CD1c-positive myeloid dendritic cell (primary cell): ENCODE data around the gene PACS1.
"Not testable (repeated sequence)": the region's sequence is repeated elsewhere in the genome, so short reads cannot be mapped to it uniquely, and the experiment has no call there.

Experiments used
- DNase-seq: peaks from one replicate; pipeline ENCODE4 v3.0.0-alpha.2; 2016; ENCODE audit errors: extremely low spot score

Gene PACS1

DNA sequence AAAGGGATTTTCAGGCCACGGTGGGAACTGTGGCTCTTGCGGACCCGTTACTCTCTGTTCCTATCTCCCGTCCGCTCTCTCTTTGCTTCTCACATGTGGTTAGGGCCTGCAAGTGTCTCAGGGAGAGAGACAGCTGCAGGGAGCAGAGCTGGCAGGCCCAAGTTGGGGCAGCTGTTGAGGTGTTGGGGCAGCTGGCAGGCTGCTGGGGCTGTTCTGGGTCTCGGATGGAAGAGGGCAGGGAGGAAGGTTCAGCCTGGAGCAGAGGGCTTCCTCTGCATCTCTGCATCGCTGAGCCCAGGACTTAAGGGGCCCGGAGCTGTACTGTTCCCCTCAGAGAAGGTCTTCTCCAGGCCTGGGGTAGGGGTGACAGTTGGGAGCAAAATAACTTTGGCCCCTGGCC is 205.3 kb downstream of the PACS1 start:
- DNase-seq, result no peak

DNA sequence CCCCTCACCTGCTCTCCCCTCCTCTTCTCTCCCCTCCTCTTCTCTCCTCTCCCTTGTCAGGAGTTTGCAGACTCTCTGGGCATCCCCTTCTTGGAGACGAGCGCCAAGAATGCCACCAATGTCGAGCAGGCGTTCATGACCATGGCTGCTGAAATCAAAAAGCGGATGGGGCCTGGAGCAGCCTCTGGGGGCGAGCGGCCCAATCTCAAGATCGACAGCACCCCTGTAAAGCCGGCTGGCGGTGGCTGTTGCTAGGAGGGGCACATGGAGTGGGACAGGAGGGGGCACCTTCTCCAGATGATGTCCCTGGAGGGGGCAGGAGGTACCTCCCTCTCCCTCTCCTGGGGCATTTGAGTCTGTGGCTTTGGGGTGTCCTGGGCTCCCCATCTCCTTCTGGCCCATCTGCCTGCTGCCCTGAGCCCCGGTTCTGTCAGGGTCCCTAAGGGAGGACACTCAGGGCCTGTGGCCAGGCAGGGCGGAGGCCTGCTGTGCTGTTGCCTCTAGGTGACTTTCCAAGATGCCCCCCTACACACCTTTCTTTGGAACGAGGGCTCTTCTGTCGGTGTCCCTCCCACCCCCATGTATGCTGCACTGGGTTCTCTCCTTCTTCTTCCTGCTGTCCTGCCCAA is 206.0 kb downstream of the PACS1 start:
- DNase-seq, result no peak

DNA sequence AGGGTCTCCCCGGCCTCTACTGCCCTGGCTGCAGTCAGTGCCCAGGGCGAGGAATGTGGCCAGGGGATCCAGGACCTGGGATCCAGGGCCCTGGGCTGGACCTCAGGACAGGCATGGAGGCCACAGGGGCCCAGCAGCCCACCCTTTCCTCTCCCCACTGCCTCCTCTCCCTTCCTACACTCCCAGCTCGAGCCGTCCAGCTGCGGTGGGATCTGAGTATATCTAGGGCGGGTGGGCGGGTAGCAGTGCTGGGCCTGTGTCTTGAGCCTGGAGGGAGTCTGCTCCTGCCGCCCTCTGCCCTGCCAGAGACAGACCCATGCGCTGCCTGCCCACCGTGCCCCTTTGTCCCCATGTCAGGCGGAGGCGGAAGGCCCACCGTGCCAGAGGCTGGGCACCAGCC is 206.5 kb downstream of the PACS1 start:
- DNase-seq, result not testable (repeated sequence)

DNA sequence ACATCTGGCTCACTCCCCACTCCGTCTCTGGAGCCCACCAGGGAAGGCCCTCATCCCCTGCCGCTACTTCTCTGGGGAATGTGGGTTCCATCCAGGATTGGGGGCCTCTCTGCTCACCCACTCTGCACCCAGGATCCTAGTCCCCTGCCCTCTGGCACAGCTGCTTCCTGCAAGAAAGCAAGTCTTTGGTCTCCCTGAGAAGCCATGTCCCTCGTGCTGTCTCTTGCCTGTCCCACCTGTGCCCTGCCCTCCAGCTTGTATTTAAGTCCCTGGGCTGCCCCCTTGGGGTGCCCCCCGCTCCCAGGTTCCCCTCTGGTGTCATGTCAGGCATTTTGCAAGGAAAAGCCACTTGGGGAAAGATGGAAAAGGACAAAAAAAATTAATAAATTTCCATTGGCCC is 207.0 kb downstream of the PACS1 start:
- not testable (repeated sequence) for DNase-seq

DNA sequence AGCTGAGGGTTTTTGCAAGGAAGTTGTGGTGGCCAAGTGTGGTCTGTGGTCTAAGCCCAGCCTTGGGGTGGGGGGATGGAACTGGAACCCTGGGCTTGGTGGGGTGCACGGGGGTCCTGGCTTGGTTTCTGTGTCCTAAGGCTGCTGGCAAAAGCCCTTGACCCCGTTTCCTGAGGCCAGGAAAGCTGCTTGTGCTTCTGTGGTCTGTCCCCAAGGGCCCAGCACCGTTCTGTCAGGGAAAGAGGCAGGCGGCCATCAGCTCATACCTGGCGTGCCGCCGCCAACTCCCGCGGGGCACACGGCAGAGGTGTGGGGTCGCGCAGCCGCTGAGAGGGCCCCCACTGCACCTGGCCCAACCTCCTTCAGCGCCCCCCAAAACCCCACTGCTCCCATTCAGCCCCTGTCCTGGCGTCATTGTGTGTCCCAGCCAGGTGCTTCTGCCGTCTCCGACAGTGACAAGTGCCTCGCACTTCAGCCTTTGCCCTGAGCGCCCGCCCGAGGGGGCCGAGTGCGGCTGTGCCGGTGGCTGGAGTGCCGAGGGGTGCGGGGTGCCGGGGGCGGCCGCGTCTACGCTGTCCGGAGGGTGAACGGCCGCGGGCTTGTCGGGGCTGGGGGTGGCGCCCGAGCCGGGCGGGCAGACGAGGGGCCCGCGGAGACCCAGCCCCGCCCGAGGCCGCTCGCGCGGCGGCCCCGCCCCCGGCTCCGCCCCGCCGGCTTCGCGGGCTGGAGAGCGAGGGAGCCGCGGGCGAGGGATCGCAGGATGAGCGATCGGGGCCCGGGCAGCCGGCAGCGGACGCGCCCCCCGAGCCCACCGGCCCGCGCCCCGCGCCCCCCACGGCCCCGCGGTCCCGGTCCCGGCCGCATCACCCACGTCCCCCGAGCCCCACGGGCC is 207.6 kb downstream of the PACS1 start, which contains the start of gene CNIH2:
Gene CNIH2, plus strand, starts transcription at position 705 of the 892 bp plus-strand sequence. CDS start 282 bp downstream, outside the sequence.
- DNase-seq, result peak; percentile 38

DNA sequence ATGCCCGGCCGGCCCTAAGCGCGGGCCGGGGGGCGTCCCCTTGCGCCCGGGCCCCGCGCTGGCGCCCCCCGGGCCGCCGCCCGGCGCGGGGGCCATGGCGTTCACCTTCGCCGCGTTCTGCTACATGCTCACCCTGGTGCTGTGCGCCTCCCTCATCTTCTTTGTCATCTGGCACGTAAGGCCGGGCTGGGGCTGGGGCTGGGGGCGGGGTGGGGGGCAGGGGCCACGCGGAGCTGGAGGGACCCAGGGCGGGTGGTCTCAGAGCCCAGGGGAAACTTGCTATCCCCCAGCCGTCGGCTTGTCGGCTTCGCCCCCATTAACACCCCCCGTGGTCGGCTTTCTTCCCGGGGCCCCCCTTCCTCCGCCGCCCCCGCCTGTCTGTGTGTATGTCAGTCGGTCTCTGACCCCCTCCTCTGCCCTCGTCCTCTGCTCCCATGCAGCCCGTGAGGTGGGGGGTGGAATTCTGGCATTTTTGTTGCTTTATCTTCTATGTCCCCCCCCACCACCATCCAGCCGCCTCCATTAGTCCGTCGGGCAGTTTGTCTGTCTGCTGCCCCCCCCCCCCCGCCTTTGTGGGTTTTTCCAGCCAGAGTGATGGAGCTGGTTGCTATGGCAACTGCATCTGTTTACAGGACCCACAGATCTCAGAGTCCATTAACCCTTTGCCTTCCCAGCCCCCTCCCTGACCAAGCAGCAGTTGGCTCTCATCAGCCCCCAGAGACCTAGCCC is 208.5 kb downstream of the PACS1 start:
- no peak for DNase-seq

DNA sequence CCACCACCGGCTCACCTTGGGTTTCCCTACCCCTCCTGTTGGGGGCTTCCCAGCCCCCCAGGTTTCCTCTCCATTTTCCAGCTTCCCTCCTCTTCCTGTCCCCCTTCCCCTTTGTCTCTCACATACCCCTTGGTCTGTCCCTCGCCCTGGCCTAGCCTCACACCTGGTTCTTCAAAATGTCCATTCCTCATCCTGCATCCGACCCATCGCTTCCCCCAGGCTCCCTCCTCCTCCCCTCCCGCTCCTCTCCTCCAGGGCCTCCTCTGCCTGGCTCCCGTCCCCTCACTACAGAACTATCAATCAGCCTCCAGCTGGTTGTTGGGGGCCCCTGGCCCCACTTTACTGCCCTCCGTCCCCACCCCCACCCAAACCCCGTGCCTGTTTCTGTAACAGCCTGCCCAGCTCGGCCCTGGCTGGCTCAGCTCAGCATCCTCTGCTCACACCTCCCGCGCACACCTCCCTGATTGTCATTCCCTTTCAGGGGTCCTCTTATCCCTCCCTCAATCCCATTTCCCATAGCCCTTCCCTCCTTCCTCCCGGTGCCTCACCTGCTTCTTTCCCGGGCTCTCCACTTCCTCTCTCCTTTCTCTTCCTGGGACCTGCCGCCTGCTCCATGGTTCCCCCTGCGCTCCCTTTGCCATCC is 209.1 kb downstream of the PACS1 start:
- no peak for DNase-seq

DNA sequence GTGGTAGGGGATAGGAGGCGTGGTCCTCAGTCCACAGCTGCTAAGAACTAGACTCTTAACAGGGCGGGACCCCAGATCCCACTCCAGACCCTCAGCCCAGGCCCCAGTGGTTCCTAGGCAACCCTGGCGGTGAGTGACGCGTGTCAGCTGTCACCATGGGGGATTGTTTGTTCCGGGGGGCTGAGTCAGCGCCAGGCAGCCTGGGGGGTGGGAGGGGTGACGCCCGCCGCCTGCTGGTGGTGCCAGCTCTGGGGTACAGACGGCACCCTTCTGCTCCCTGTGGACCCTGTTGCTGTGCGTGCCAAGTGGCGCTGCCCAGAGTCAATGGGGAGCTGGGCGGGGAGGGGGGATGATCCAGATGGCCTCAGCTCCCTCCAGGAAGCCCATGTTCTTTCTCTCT is 210.4 kb downstream of the PACS1 start:
- no peak for DNase-seq

DNA sequence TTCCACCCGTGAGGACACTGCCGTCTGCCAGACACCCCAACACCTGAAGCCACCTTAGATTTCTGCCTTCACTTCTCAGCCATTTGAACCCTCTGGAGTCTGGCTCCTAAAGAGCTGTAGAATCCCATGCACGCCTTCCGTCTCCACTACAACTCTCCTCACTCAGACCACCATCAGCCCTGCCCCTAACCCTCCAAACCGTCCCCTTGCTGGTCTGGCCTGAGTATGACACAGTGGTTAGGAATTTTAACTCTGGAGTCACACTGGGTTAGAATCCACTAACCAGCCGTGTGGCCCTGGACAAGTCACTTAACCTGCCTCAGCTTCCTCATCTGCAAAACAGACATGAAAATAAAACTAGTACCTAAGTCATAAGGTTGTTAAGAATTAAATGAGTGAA is 210.9 kb downstream of the PACS1 start:
- DNase-seq, result no peak

DNA sequence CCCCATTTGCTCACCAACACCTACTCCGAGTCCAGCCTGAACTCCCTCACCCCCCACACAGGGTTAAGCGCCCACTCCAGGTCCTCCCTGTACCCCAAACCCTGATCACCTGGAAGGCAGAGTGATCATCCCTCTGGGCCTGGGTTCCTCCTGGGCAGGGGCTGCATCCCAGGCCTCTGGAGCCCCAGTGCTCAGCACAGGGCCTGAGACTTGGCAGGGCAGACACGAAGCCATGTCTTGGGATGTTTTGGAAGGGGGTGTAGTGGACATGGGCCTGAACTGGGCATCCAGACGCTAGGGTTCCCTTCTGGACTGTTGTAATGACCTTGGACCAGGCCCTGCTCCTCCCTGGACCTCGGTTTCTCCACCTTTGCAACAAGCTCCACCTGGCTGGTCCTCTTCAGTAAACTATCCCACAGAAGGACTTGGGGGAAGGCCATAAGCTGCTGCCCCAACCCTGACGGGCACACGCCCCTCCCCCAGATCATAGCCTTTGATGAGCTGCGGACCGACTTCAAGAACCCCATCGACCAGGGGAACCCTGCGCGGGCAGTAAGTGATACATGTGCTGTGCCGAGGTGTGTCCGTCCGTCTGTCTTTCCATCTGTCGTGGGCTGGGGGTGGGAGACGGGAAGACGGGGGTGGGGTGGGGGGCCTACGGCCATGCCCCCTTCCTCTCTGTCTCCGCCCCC is 211.8 kb downstream of the PACS1 start:
- DNase-seq, result no peak

DNA sequence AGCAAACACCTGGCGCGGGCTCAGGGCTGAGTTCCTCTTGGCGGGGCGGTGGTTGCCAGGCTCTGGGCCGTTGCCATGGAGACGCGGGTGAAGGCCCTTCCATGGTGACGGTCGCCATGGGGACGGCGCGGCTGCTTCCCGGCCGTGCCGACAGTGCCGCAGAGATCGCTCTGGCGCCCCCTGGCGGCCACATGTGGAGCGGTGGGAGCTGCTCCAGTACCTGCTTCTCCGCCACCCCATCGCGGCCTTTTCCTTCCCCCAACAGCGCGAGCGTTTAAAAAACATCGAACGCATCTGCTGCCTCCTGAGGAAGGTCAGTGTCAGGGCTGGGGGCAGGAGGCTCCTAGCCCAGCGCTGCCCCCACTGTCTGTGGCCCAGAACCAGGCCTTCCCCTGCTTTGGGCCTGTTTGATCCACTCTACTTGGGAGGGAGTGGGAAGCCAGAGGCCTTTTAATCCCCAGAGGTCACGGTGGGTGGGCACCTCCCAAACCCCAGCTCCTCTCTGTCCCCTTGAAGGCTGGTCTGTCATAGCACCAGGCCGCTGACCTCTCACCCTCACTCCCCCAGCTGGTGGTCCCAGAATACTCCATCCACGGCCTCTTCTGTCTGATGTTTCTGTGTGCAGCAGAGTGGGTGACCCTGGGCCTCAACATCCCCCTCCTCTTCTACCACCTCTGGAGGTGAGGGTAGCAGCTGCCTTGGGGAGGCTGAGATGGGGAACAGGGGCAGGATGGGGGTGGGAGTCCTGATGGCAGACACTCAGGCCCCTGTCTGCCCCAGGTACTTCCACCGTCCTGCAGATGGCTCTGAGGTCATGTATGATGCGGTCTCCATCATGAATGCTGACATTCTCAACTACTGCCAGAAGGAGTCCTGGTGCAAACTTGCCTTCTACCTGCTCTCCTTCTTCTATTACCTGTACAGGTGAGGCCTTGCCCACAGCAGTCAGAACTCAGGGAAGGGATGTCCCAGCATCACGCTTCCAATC is 212.7 kb downstream of the PACS1 start:
- DNase-seq, result peak; percentile 99

DNA sequence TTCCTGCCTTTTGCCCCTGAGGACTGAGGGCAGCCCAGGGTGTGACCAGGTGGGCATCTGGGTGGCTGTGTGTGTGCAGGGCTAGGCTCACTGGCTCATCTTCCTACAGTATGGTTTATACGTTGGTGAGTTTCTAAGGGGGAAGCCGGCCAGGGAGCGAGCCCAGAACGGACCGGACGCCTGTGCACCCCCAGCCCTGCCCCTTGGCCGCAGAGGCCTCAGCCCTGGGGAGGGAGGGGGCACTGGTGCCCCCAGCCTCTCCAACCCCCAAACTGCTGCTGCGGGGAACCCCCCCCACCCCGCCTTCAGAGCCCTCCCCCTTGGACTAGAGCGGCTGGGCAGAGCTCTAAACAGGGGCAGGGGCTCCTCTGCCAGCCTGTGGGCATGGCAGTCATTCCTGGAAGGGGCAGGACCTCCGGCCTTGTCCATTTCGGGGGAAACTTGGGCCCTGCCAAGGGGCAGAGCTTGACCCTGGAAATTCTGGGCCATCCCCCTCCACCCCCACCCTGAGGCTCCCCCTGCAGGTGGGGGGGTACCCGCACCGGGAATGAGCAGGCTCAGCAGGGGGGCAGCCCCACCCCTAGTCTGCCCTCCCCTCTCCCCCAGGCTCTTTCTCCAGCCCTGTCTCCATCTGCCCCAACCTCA is 213.5 kb downstream of the PACS1 start:
- DNase-seq, result no peak

DNA sequence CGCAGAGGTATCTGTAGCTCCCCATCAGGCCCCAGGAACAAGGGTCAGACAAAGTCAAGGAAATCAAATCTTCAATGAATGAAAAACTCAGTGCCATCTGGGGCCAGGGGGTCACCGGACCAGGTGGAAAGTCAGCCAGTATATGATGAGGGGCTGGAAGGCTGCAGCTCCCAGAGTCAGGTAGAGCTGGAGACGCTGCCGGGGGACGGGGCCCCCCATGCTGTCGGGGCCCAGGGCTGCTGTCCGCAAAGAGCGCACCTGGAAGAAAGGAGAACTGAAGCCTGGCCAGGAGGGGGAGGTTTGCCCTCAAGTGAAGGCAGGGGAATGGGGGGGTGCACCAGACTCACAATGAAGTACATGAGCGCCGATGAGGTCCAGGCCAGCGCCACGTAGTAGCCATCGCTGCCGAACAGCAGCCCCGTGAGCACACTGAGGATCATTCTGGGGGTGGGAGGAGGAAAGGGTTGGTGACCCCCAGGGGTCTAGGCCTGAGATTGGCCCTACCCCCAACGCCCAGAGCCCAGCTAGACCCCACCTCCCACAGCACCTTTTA is 214.5 kb downstream of the PACS1 start:
- no peak for DNase-seq

DNA sequence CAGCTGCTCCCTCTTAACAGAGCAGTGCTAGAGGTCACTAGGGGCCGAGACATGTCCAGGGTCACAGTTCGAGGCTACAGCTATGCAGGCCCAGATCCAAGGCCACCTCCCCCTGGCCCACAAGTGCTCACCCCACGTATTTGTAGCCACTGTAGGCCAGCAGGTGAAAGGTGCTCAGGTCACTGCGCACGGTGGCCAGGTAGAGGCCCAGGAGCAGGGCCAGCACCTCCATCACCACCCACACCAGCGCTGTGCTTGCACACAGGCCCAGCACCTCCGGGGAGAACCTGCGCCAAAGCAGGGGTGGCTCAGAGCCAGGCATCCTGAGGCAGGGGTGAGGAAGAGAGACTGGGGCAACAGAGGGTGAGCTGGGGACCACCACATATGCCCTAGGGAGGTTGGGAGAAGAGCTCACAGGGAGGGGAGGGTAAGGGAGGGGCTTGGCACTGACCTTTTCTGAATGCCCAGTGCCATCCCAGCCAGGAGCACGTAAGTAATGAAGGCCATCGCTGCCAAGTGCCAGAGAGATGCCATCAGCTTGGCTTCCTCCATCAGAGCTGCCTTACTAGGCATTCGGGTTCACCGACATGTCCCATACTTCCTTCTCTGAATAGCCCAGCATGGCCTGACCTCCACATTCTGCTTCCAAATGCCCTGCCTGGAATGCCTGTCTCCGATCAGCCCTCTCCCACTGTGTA is 215.3 kb downstream of the PACS1 start:
- no peak for DNase-seq

DNA sequence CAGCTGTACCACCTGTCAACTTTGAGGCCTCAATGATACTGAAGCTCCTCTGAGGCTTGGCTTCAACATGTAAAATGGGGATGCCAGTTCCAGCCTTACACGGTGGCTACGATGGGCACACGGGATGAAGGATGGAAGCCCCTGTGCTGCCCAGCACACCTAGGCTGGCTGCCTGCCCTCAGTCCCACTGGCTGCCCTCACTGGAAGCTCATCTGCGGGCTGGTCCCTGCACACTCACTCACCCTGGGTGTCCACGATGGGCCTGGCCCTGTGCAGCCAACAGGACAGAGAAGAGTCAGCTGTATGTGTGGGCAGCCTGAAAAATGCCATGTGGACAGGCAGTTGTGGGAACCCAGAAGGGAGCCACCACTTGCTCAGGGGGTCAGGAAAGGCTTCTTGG is 216.6 kb downstream of the PACS1 start:
- no peak for DNase-seq

DNA sequence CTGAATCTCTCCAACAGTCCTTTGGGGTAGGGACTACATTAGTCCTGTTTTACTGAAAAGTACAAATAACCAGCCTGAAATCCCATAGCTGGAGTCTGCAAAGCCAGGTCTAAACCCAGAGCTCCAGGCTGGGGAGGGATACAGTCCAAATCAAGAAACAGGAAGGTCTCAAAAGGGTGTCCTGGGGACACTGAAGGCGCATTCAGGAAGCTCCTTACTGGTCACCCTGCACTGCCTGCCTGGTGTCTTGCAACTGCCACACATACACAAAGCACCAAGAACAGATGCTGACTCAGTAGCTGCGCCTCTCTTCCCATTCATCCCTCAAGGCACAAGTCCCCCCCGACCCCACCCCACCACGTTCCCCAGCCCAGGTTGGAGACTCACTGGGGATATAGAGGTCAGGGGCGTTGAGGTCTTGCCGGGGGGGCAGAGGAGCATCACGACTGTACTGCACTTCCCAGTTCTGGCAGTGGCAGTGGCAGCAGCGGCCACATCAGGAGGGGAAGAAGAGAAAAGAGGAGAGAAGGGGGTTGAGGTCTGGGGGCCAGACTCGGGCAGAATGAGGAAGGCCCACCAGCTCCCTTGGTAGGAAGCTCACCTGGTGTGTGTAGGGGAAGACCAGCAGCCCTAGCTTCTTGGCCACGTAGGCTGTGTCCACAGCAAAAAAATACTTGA is 217.3 kb downstream of the PACS1 start:
- peak; percentile 40 for DNase-seq

DNA sequence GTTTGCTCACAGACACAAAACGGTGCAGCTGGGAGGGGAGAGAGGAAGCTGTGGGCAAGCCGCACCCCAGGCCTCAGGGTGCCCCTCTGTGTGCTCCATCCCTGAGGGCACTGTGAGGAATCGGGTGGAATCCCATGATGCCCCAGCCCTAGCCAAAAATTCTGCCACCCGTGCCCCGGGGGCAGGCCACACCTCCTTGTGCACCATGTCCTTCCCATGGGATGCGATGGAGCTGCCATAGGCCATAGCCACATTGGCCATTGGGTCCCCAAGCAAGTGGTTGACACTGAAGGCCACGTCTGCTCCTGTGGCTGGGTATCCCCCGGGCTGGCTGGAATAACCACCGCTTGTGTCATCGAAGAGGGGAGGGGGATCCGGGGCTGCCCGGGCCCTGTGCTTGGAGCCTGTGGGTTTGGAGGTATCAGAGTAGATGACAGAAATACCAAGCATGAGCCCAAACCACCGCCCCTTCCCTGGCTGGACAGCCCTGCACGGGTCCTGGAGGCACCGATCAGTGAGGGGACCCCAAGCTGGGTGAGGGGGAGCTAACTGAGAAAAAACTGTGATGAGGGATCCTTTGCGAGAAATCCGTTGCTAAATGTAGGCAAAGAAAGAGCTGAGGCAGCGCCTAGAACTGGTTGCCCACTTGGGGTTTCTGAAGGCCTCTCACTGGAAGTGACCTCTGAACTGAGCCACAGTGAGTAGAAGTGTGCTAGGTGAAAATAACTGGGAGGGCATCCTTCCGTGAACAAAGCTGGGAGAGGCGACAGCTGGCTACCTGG is 218.0 kb downstream of the PACS1 start:
- DNase-seq, result no peak
